PFSK-1 (cell line): Measurements from ENCODE around the gene USP48.

ENCODE experiments used
- REST ChIP-seq, 2 experiments: IDR thresholded peaks; 2 replicates each; pipeline versions ENCODE4 v1.6.1 to v1.8.0; 2011 to 2012; ENCODE audit warnings: low read depth in 2 of 2, low read length in 2 of 2, control low read depth in 1 of 2, inconsistent platforms in 1 of 2, mild to moderate bottlenecking in 1 of 2, moderate library complexity in 1 of 2; ENCODE audit not compliant: insufficient read depth in 1 of 2
- SIN3A ChIP-seq: IDR thresholded peaks from 2 replicates; pipeline ENCODE4 v1.6.1; 2012; ENCODE audit warnings: mild to moderate bottlenecking, low read length, moderate library complexity, borderline replicate concordance; ENCODE audit not compliant: insufficient read depth
- TAF1 ChIP-seq: IDR thresholded peaks from 2 replicates; pipeline ENCODE4 v1.6.1; 2012; ENCODE audit warnings: low read length, control low read depth, borderline replicate concordance; ENCODE audit not compliant: insufficient read depth

GRCh38 chr1:21696931-21697330 lies 86.0 kb downstream of the USP48 start:
- TF ChIP-seq REST (IDR thresholded peaks at IDR 0.05; ENCODE audit: insufficient read depth in 1 of 2, low read depth in 2 of 2, low read length in 2 of 2) (no peak), SIN3A (no peak), TAF1 (no peak)
